HepG2 (cell line): ENCODE data around the gene C1QTNF3. TPM values are rescaled to one million over a fixed set of nuclear protein-coding genes. Genes with fewer than 3 reads are reported as not detected.

ENCODE experiments used
- ATAC-seq: fragments of 200-7000 bp; cut with Tn5 transposase; 3 replicates; pipeline ENCODE4 v1.9.1; 2020; ENCODE audit warnings: mild to moderate bottlenecking, moderate library complexity
- BruUV-seq: library from RNA; stranded (reverse); fragments of 400-500 nt; replicated peaks from 2 replicates; lab custom pipeline; 2021; lab: Mats Ljungman, UMichigan
- CTCF ChIA-PET: fragments of 300-600 bp; formaldehyde crosslinking; extraction: SDS; loops from one replicate; lab custom pipeline; 2021; ENCODE audit warnings: low total read pairs, inconsistent platforms, low intra/inter-chr PET ratio; lab: Yijun Ruan, JAX
- POLR2A ChIA-PET: fragments of 350-600 bp; sonication (Branson Sonifier 250); formaldehyde crosslinking; loops from one replicate; lab custom pipeline; 2020; ENCODE audit warnings: antibody characterized with exemption, inconsistent platforms; lab: Yijun Ruan, JAX
- DNase-seq: peaks from one replicate; pipeline ENCODE4 v3.0.0-alpha.2; 2015; ENCODE audit warnings: low spot score
- FAIRE-seq: peaks from 3 replicates; lab custom pipeline; 2011; peaks lifted over from hg19 to GRCh38; lab: Jason Lieb, UNC
- H2AFZ ChIP-seq: one replicate; pipeline ENCODE4 v1.6.1; 2011; ENCODE audit warnings: low read length, inconsistent platforms
- H3K27ac ChIP-seq: fragments of 300-600 bp; 3 replicates; pipeline ENCODE4 v1.8.0; 2011; ENCODE audit warnings: mixed run types, mild to moderate bottlenecking, mixed read lengths, low read length, inconsistent platforms; ENCODE audit not compliant: insufficient read depth; ENCODE audit errors: extremely low read length
- H3K27me3 ChIP-seq, 2 experiments: fragments of 200-600 bp in 1 of 2; 2 replicates in 1 of 2; 3 replicates in 1 of 2; pipeline versions ENCODE4 v1.6.0 to v1.8.0; 2011; ENCODE audit warnings: low read length in 2 of 2, mild to moderate bottlenecking in 2 of 2, moderate library complexity in 2 of 2, inconsistent platforms in 1 of 2; ENCODE audit not compliant: insufficient read depth in 2 of 2, control insufficient read depth in 1 of 2
- H3K36me3 ChIP-seq, 2 experiments: fragments of 200-600 bp in 1 of 2; replicated peaks in 1 of 2; 2 replicates in 1 of 2; 3 replicates in 1 of 2; pipeline versions ENCODE4 v1.5.1 to v1.8.0; 2011; ENCODE audit warnings: low read length in 2 of 2, inconsistent platforms in 1 of 2; ENCODE audit not compliant: insufficient read depth in 2 of 2, control insufficient read depth in 1 of 2
- H3K4me1 ChIP-seq: 2 replicates; pipeline ENCODE4 v1.5.1; 2012; ENCODE audit warnings: low read length, inconsistent platforms; ENCODE audit not compliant: insufficient read depth
- H3K4me2 ChIP-seq: 2 replicates; pipeline ENCODE4 v1.6.0; 2011; ENCODE audit warnings: low read depth, low read length, inconsistent platforms
- H3K4me3 ChIP-seq, 3 experiments: fragments of 200-600 bp in 1 of 3; sonication (generic), shearing (Covaris generic) in 1 of 3; replicated peaks in 1 of 3; 2 replicates each; pipeline ENCODE4 v1.5.1; 2011 to 2016; ENCODE audit warnings: low read length in 3 of 3, inconsistent platforms in 2 of 3, low read depth in 2 of 3, mild to moderate bottlenecking in 2 of 3, control low read depth in 1 of 3, mixed read lengths in 1 of 3; ENCODE audit not compliant: insufficient read depth in 1 of 3
- H3K79me2 ChIP-seq: one replicate; pipeline ENCODE4 v1.6.1; 2011; ENCODE audit warnings: low read length, inconsistent platforms; ENCODE audit not compliant: insufficient read depth
- H3K9ac ChIP-seq: 2 replicates; pipeline ENCODE4 v1.6.0; 2011; ENCODE audit warnings: mild to moderate bottlenecking, low read depth, low read length, inconsistent platforms; ENCODE audit not compliant: insufficient read depth
- H3K9me3 ChIP-seq: 2 replicates; pipeline ENCODE4 v1.5.1; 2012; ENCODE audit warnings: mild to moderate bottlenecking, low read length
- H4K20me1 ChIP-seq: 2 replicates; pipeline ENCODE4 v1.6.0; 2011; ENCODE audit warnings: inconsistent platforms, mild to moderate bottlenecking, low read length, moderate library complexity; ENCODE audit not compliant: insufficient read depth
- MEIS2 ChIP-seq: sonication (generic); formaldehyde crosslinking; IDR thresholded peaks from 2 replicates; pipeline ENCODE4 v1.9.0; 2021; ENCODE audit warnings: mild to moderate bottlenecking, missing genetic modification reagents
- NFE2L1 ChIP-seq: sonication (generic); formaldehyde crosslinking; IDR thresholded peaks from 2 replicates; pipeline ENCODE4 v1.4.0; 2020; ENCODE audit warnings: missing genetic modification reagents, mild to moderate bottlenecking, borderline replicate concordance
- PCBP2 ChIP-seq: fragments of 200-400 bp; formaldehyde crosslinking; optimal IDR thresholded peaks from 2 replicates; pipeline ENCODE3; 2018; ENCODE audit warnings: low read length, low read depth; ENCODE audit not compliant: poor library complexity, severe bottlenecking
- PHB2 ChIP-seq: fragments of 450-650 bp; IDR thresholded peaks from 2 replicates; pipeline ENCODE4 v1.6.1; 2018; ENCODE audit not compliant: partially characterized antibody
- PRPF4 ChIP-seq: fragments of 200-400 bp; formaldehyde crosslinking; IDR thresholded peaks from 2 replicates; pipeline ENCODE4 v1.6.1; 2016; ENCODE audit warnings: low read length, low read depth; ENCODE audit not compliant: poor library complexity, severe bottlenecking
- TOE1 ChIP-seq: sonication (generic); formaldehyde crosslinking; IDR thresholded peaks from 2 replicates; pipeline ENCODE4 v1.4.0; 2020; ENCODE audit warnings: mild to moderate bottlenecking, missing genetic modification reagents
- XRCC5 ChIP-seq: fragments of 200-400 bp; formaldehyde crosslinking; optimal IDR thresholded peaks from 2 replicates; pipeline ENCODE3; 2017; ENCODE audit warnings: mild to moderate bottlenecking, low read length
- ZNF678 ChIP-seq: sonication (generic); formaldehyde crosslinking; IDR thresholded peaks from 2 replicates; pipeline ENCODE4 v1.4.0; 2020; ENCODE audit warnings: mild to moderate bottlenecking, missing genetic modification reagents
- WGBS: methylation state at CpG from one replicate; pipeline ENCODE4 v1.1.6; 2017; ENCODE audit warnings: low lambda C conversion rate; 5-methylcytosine and 5-hydroxymethylcytosine counted together
- in situ Hi-C: cut with HindIII; loops from 2 replicates; pipeline ENCODE4 v1.10.0; 2017; ENCODE audit warnings: low pct_unique_long_range_greater_than_20kb; ENCODE audit not compliant: extremely low pct_ligation_motif_present
- intact Hi-C: fragments of 100-400 bp; cut with micrococcal nuclease; formaldehyde crosslinking; loops from one replicate; pipeline ENCODE4 v1.10.0; 2022; ENCODE audit not compliant: unreplicated experiment
- polyA plus RNA-seq, 8 experiments: library from polyadenylated mRNA; depleted of rRNA in 3 of 8; stranded (reverse) in 7 of 8; unstranded in 1 of 8; fragments of >200 nt; fragmentation: Illumina TruSeq in 4 of 8; extraction: Trizol in 4 of 8; gene quantifications; 2 replicates each; pipeline versions ENCODE4 v1.2.1 to v1.2.3, GENCODE V29; 2011 to 2016; ENCODE audit warnings: low read depth in 4 of 8, missing spikeins in 1 of 8, mixed read lengths in 1 of 8; ENCODE audit not compliant: insufficient read depth in 1 of 8
- total RNA-seq, 5 experiments: library from RNA; depleted of rRNA; stranded (reverse); fragments of >200 nt; fragmentation: Illumina TruSeq; extraction: Trizol; gene quantifications; 2 replicates each; pipeline ENCODE4 v1.2.3, GENCODE V29; 2016; ENCODE audit warnings: low read depth in 1 of 5
- TF ChIP-seq, protein P1 (sequence below): sonication (generic); formaldehyde crosslinking; IDR thresholded peaks from 2 replicates; pipeline ENCODE4 v1.8.1; 2023; ENCODE audit warnings: missing genetic modification reagents, inconsistent platforms, borderline replicate concordance
- TF ChIP-seq, protein P2 (sequence below): sonication (generic); formaldehyde crosslinking; IDR thresholded peaks from 2 replicates; pipeline ENCODE4 v1.9.0; 2022; ENCODE audit warnings: low read depth, missing genetic modification reagents

The C1QTNF3 gene
- total and polyA plus RNA-seq, 2 of the 13 experiments (the other 11 are each of a cell fraction or from before 2014, with no cell fraction given) = 3.3 to 10.8 TPM

DNA sequence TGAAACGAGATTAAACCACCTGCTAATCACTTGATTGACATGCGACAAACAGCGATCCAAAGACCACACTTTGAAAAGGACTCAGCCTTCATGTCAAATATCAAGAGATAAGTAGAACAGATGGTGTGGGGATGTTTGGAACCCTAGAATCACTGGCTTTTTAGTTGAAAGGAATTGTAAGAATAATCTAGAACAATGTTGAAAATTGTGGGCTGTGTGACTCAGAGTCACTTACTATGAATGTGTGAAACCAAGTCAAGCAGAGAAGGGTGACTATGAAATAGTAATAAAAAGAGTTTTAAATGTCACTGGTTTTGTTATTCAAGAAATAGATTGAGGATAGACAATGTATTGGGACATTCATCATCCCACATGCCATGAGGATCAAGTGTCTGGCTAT, 14.1 kb upstream of the C1QTNF3 start:
- Histone ChIP-seq H3K27ac (no peak overlapping the region), H3K9me3 (peaks cover 6% of the 10 kb centered on the region; the same call in 1 of the 2 replicates), H3K4me2 (no peak overlapping the region), H3K27me3 (no peaks in the 10 kb centered on the region; a peak in 1 of 5 replicates), H3K79me2 (no peaks in the 10 kb centered on the region), H3K36me3 (peaks cover 2 to 5% of the 10 kb centered on the region in 2 experiments; a peak in 3 of 5 replicates), H3K9ac (no peak overlapping the region), H3K4me3 (no peak overlapping the region), H4K20me1 (no peaks in the 10 kb centered on the region), H2AFZ (no peak overlapping the region), H3K4me1 (peaks cover 16% of the 10 kb centered on the region)
- FAIRE-seq (no peak), DNase-seq (no peak)
- POLR2A ChIA-PET = no interaction called here
- CTCF ChIA-PET = no interaction called here
- intact Hi-C loops (no loop called here), in situ Hi-C loops (no loop called here)
- no TSS peak for BruUV-seq
- TF ChIP-seq, protein P1, sequence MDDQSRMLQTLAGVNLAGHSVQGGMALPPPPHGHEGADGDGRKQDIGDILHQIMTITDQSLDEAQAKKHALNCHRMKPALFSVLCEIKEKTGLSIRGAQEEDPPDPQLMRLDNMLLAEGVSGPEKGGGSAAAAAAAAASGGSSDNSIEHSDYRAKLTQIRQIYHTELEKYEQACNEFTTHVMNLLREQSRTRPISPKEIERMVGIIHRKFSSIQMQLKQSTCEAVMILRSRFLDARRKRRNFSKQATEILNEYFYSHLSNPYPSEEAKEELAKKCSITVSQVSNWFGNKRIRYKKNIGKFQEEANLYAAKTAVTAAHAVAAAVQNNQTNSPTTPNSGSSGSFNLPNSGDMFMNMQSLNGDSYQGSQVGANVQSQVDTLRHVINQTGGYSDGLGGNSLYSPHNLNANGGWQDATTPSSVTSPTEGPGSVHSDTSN (CRISPR knock-in tag) = no peak
- no peak for TF ChIP-seq NFE2L1 (CRISPR knock-in tag)
- TF ChIP-seq, all 625 proteins: peak for 0
- no peak for ATAC-seq
- WGBS = 97% methylated on average over 3 of the region's 3 CpGs

DNA sequence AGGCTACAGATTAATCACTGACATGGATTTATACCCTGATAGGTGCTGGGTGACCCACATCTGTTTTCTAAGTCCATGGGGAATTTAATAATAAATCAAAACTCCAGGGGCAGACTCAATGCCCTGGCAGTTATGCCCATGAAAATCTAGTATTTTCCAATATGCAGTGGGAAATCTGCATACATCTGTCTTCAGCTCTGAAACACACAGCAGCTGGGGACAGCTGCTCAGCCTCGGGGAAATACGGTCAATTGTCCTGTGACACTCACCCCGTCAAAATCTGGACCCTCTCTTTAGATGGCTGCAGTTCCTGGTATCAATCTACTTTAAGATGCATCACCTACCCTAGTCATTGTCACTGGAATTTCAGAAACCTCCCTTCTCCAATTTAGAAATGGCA, 12.7 kb upstream of the C1QTNF3 start:
- FAIRE-seq (no peak), DNase-seq (no peak), ATAC-seq (no peak)
- Histone ChIP-seq H3K9ac (no peak overlapping the region), H3K79me2 (no peaks in the 10 kb centered on the region), H3K36me3 (peaks cover 6 to 9% of the 10 kb centered on the region in 2 experiments; a peak in 4 of 5 replicates), H2AFZ (no peak overlapping the region), H3K4me1 (0 out of 2 replicates have a peak, but pooled peaks cover 1% of the 10 kb centered on the region), H3K9me3 (no peaks in the 10 kb centered on the region), H3K27ac (no peak overlapping the region), H4K20me1 (no peaks in the 10 kb centered on the region), H3K27me3 (no peaks in the 10 kb centered on the region; a peak in 1 of 5 replicates), H3K4me2 (no peak overlapping the region), H3K4me3 (no peak overlapping the region)
- intact Hi-C loops (no loop called here), in situ Hi-C loops (no loop called here)
- WGBS = 96% methylated on average over 3 of the region's 3 CpGs
- POLR2A ChIA-PET = no interaction called here
- no TSS peak for BruUV-seq
- CTCF ChIA-PET = no interaction called here
- TF ChIP-seq PCBP2 (no peak), ZNF678 (CRISPR knock-in tag) (no peak), XRCC5 (no peak), PRPF4 (no peak), MEIS2 (CRISPR knock-in tag) (no peak), TOE1 (CRISPR knock-in tag) (no peak), PHB2 (no peak)
- TF ChIP-seq, protein P2, sequence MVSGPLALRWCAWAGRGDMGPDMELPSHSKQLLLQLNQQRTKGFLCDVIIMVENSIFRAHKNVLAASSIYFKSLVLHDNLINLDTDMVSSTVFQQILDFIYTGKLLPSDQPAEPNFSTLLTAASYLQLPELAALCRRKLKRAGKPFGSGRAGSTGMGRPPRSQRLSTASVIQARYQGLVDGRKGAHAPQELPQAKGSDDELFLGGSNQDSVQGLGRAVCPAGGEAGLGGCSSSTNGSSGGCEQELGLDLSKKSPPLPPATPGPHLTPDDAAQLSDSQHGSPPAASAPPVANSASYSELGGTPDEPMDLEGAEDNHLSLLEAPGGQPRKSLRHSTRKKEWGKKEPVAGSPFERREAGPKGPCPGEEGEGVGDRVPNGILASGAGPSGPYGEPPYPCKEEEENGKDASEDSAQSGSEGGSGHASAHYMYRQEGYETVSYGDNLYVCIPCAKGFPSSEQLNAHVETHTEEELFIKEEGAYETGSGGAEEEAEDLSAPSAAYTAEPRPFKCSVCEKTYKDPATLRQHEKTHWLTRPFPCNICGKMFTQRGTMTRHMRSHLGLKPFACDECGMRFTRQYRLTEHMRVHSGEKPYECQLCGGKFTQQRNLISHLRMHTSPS (CRISPR knock-in tag) = no peak
